Activated CD8-positive, alpha-beta memory T cell treated with anti-CD3 and anti-CD28 coated beads for 48 hours (primary cell): ENCODE results near the gene SEMA5B.

Source experiments
- DNase-seq, 3 experiments: peaks; one replicate each; pipeline ENCODE4 v3.0.0-alpha.2; 2020; ENCODE audit warnings: low read depth in 2 of 3, low spot score in 2 of 3

The SEMA5B gene

DNA sequence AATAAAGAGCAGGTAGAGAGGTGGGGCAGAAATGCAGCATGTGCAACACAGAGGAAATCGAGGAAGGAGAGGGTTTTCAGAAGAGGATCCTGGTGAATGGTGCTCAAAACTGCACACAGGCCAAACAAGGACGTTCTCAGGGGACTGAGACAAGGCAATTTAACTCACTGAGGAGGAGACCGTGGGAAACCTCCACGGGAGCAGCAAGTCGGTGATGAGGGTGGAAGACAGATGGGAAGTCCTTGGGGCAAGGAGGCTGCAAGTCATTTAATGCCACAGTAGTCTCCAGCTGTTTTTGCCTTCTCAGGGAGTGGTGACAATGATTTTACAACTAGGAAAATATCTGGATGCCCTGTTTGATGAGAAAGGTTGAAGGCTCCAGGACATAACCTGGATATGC is 27.8 kb upstream of the SEMA5B start:
- DNase-seq = no peak

DNA sequence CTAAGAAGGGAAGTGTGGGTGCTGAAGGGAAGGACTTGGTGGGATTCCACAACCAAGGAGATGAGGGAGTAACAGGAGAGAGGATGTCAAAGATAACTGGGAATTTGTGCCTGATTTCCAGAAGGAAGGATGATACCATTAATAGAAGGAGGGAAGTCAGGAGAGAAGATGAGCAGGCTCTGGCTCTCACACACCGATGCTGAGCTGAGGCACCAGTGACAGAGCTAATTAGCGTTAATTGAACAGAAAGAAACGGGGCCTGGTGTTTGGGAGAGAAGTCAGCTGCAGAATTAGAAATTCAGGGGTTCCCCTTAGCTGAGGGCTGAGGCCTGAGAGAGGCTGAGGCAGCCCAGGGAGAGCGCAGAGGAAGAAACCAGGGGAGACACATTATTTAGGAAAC is 27.4 kb upstream of the SEMA5B start:
- no peak for DNase-seq

DNA sequence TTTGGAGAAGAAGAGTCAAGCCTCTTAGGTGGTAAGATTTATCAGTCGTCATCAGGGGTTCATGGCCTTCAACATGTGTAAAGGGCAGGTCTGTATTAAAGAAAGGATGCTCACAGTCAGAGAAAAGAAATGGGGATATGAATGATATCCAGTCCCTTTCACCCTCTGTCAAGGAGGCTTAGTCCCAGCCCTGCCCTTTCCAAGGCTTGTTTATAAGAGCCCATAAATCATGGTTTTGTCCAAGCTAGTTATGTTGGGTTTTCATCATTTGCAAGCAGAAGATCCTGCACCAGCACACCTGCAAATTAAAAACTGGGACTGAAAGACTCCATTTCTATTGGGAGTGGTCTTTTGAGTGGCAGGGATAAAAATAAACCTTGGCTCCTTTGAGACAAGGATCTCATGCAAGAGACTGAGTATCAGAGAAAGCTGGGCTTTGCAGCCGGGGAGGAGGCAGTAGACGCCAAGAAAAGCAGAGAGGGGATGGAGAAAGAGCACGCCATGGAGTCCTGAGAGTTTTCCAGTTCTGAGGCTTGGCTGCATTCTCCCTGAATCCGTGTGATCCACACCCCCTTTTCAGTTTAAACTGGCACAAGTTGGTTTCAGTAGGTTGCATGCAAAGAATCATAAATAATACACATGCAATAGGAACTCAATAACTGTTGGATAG is 26.7 kb upstream of the SEMA5B start:
- DNase-seq = no peak

DNA sequence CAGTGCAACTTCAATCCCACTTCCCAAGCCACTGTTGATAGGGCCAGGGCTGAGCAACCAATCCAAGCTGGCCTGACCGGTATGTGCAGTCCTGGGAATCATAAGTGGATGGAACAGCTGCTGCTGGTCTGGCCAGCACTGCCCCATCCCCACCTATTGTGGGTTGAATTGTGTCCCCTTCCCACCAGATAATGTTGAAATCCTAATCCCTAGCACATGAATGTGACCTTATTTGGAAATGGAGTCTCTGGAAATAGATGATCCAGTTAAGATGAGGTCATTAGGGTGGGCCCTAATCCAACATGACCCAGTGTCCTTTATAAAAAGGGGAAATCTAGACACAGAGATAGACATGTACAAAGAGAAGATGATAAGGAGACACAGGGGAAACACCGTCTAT is 25.5 kb upstream of the SEMA5B start:
- DNase-seq = no peak

DNA sequence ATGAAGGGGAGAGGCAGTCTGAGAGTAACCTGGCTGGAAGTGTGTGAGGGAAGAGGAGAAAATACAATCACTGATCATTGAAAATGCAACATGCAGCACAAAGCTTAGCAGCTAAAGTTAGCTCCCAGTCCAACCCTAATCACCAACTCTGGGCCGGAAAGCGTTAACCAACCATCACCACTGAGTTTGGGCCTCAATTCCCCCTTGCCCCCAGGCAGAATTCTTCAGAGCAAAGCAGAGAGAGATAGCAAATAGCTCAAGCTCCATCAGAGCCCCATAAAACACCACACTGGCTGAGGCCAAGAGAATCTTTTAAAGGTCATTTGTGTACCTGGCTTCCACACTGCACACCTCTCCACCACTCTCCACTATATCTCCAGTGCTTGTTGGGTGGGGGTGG is 23.1 kb upstream of the SEMA5B start:
- DNase-seq = no peak

DNA sequence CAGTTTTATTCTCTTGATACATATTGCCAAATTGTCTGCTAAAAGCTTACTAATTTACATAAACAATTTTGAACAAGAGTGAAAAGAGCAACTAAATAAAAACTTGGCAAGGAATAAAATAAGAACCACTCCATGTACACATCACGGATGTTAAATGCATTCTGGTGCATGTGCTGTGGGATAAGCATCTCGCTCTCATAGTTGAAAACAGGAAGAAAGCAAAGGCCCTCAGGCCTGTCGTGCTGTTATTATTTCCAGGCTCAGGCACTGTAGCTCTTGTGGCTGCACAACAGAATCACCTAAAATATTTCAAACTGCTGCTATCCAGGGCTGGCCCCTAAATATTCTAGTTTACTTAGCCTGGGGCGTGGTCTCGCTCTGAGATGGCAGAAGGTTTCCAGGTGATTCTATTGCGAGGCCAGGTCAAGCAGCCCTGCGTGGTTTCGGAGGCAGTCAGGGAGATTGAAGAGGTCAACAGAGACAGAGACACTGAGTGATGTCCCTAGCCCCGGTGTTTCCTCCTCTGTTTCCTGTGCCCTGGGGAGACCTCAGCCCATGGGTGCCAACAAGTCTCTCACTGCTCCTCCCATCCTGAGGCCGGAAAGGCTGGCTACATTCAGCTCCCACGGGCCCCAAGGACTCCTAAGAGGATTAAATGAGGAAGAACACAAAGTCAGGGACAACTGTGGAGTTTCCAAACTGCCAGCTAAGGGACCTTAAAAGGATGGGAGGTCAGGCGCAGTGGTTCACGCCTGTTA is 21.1 kb upstream of the SEMA5B start:
- no peak for DNase-seq

DNA sequence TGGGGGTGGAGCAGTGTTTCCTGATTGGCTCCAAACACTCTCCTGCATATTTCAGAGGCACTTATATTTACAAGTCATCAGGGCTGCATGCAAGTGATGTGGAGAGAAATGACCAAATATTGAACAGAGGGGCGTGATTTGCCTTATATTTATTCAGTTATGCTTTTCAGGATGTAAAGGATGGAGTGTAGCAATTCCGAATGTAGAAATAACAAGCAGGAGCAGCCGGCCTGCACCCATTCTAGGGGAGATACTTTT is 19.4 kb upstream of the SEMA5B start:
- no peak for DNase-seq

DNA sequence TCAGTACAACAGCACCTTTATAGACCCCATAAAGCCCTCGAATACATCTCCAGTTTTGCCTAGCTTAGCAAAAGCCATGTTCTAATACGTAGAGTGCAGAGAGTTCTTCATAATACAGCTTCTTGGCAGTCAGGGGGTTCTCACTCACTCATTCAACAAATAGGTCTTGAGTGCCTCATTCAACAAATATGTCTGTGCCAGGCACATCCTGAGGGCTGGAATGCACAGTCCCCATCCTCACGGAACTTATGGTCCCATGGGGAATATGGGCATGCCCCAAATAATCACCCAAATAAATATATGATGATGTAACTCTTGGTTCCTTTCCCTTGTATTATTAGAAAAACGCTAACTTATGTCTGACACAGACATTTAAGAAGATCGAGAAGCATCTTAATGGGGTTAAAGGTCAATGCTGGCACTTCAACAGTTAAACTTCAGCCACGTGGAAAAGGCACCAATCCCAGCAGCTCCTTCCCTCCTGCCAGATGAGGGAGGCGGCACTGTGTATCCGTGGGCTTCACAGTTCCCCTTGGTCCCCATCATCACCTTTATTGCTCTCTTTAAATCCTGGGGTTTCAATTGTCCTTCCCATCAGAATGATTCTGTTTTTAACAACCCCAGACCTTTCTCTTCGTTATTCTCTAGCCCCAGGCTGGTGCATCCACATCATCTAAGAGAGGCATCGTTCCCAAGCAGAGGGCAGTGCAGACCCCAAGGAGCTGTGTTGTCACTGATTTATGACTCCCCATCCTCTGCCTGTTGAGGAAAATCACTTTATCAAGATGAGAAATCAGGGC is 18.9 kb upstream of the SEMA5B start:
- DNase-seq = no peak

DNA sequence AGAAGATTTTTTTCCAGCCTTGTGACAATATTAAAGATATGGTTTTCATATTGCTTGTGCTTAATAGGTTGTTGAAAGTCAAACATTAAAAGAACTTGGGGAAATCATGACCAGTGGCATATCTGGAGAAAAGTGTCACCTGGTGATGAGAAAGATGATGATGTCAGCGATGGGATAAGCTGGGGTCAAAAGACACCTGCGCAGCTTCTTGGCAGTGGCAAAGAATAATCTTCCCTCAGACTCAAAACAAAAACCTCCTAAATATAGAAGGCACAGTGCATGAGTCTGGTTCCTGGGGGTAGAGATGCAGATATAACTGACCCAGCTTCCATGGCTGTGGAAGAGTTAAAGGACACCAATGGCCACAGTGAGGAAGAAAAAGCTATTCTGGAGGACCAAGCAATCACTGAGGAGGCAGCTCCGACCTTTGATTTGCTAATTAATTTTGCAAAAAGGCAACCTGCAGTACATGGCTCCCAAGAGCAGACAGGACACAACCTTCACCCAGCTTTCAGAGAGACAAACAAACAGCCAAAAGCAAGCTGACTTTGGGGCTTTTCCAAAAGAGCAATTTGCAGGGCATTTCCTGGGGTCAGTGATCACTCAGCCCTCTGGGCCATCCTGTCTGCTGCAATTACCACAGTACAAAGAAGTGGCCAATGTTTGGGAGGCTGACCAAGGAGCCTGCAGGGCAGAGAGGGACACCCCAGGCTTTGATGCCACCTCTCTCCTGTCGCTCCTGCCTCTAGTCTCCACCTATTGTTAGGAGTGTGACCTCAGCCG is 17.6 kb upstream of the SEMA5B start:
- no peak for DNase-seq

DNA sequence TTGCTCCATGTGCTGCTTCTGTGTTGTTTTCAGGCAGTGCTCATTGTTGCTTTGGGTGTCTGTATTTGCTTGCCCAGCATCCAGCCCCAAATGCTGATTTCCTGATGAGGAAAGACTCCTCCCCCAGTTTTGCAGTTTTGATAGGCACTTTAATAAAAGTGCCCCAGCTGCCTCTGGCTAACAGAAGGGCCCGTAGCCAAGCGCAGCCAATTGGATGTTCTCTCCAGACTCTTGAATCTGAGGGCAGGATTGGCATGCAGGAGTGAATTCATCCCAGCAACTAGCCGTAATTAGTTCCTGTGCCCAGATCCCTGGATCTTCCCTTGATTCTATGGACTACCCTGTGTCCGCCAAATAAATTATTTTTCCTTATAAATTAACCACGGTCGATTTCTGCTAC is 14.8 kb upstream of the SEMA5B start:
- DNase-seq = no peak

DNA sequence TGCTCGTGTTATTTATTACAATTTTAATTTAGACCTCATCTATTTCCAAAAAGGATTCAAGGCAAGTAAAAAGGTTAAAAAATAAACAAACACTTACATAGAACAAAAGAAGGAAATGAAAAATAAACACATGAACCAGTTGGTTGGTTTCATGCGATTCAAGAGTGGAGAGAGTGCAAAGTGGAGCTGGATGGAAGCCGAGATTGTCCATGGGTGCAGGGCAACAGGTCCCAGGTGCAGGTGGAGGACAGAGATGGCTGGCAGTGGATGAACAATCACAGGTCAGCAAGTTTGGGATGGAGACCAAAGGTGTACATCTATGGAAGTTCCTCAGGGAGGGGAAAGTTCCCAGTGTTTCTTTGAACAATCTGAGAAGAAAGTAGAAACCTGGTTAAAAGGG is 11.6 kb upstream of the SEMA5B start:
- DNase-seq = no peak

DNA sequence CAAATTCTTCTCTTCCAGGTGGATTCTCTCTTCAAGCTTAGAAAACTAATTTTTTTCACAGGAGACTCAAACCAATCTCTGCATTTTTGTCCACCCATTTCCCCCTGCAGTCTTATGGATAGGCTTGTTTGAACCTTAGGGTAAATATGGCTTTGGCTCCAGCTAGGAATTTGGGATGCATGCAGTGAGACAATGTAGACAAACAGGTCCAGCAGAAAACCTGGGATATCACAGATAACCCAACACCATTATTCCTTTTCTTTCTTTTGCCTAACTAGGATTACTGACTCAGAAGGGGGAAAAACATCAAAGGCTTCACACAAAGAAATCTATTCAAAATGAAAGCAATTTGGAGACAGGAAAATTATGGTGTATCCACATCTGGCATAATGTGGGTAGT is 11.2 kb upstream of the SEMA5B start:
- DNase-seq = no peak

DNA sequence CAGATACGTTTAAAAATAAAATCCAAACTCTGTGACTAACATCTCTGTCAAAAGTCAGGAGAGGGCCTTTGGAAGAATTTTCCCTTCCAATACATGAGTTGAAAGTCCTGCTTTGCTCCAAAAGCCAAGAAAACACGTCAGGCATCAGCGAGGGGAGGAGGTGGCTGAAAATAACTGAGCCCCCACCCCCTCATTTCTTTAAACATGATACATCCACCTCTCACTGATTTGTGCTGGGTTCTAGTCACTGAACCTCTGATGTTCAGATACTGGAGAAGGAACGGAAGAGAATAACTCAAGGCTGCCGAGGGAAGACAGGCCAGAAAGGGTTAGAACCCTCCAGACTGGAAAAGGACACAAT is 9.4 kb upstream of the SEMA5B start:
- no peak for DNase-seq

DNA sequence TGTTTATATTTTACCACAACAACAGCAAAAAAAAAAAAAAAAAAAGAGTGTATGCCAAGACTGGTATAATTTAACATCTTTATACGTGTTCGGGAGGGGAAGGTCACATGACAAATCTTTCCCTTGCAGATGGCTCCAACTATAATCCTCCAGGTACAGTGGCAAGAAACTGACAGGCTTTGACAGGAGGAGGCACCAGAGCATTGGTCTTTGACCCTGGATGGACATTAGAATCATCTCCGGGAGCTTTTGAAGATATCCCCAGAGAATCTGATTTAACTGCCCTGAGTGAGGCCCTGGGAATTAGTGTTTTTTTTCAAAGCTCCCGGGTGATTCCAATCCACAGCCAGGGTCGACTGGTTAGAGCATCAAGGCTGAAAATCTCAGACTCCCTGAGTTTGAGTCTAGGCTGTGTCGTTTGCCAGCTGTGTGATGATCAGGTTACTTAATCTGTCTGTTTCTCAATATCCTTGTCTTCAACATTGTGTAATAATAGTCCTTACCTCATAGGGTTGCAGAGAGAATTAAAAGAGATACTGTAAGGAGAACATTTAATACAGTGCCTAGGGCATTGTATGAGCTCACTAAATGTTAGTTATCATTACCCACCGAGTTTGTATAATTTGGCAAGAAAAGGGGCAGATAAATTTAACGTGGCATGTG is 8.9 kb upstream of the SEMA5B start:
- DNase-seq = no peak

DNA sequence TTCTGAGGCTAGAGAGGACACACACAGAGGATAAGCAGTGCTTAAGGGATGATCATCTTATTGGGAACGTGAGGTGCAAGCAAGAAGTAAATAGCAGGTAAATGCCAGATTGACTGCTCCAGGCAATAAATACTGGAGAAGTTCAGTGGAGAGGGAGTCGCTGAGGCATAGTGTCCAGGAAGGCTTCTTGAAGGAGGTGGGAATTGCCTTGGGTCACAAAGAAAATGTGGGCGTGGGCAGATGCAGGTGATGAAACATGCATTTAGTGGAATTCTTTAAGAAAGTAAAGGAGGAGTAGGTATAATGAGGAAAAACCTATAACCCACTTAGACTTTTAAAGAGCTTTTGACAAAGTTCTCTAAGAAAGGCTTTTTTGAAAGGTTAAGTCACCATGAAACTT is 7.4 kb upstream of the SEMA5B start:
- no peak for DNase-seq

DNA sequence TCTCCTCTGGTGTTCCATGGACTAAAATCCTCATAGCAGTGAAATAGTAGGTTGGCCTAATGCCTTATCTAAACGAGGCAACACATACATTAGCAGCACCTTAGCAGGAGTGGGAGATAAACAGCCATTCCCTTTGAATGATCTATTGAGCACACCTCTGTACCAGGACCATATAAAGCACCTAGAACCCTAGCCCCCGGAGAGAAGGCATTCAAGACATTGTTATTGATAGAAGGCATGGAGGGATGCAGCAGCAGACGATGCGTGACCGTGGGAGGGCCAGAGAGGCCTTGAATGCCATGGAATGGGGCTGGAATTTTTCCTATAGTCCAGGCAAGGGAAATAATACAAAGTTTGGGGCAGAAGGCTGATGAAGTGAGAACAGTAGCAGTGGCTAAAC is 6.6 kb upstream of the SEMA5B start:
- DNase-seq = no peak

DNA sequence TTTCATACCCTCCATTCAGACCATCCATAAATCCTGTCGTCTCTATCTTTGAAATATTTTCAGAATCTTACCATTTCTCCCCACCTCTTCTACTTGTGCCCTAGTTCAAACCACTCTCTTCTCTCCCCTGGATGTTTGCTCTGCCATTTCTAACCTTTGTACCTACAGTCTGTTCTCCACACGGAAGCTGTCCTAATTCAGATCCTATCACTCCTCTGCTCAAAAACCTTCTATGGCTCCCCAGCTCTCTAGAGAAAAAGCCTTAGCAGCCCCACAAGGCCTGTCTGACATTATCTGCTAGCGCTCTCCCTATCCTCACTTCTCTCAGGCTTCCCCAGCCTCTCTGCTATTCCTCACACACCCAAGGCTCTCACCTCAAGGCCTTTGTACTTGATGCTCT is 4.5 kb upstream of the SEMA5B start:
- DNase-seq = no peak

DNA sequence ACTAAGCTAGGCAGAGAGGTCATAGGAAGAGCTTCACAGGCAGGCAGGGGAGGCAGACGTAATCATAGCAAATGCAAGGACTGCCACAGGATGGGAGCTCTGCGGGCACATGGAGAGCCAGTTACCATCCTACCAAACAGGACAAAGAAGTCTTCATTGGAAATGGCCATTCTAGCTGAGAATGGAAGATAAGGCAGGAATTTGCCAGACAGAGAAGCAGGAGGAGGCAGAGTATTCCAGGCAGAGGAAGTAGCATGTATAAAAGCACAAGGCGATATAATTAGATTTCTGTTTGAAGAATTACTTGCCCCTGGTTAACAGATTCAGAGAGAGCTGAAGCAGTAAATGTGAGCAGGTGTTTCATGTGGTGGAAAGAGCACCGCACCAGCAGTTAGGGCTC is 3.5 kb upstream of the SEMA5B start:
- DNase-seq = no peak

DNA sequence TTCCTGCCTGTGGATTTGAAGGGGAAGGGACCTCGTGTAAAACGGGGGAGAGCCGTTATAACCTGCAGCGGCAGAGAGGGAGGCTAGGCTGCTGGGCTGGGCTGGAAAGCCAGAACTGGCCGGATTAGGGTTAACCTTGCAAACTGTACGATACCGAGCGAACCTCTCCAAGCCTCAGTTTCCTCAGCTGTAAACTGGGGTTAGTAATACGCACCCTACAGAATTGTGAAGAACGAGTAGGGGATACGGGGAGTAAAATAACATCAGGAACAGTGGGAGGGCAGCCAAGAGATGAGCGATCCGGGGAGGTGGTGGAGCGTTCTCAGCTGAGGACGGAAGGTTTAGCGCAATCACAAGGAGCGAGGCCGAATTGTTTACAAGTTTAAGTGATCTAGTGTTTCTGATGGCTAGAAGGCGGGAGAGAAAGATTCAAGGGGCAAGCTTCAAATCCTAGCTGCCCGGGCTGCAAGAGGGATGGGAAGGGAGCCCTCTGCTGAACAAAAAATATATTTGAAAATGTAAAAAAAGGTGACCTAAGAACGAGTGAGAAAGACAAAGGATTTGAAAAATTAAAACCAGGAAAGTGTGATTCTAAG is 768 bp upstream of the SEMA5B start:
- DNase-seq = no peak

DNA sequence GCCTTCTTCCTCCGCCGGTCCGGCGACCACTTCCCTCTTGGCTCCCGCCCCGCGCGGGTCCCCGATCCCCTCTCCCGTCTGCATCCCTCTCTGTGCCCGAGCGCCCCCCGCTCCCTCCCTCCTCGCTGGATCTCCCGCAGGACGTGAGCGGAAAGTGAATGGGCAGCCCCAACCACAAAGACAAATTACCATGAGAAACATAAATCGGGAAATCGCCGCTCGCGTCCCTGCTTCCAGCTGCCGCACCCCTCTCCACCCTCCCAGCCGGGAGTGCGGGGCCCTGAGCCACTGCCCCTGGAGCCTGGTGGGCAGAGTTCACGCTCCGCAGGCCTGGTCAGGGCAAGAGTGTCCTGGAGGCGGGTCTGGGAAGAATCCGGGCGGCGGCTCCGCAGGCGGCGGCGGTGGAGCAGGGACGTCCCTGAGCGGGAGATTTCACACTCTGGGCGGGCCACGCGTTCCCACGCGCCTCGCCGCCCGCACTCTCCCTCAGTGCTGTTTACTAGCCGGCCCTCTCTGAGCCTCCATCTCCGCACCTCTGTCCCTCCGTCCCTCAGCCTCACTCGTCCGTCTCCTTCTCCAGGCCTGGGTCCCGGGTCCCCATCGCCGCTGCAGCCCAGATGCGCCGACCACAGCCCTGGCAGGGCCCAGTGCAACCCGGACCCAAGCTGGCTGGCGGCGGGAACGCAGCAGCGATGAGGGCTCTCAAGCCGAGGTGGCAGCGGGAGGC is 835 bp downstream of the SEMA5B start:
- DNase-seq = no peak
